PC-9 (cell line): ENCODE measurements around the gene LRRC27. TPM values are rescaled to one million over a fixed set of nuclear protein-coding genes. Genes with fewer than 3 reads are reported as not detected.

Experiments used
- BruUV-seq: library from RNA; stranded (reverse); fragments of 400-500 nt; replicated peaks from 2 replicates; lab custom pipeline; 2021; lab: Mats Ljungman, UMichigan
- CTCF ChIA-PET: fragments of 300-600 bp; sonication (Branson Sonifier 250); formaldehyde crosslinking; loops from one replicate; lab custom pipeline; 2022; ENCODE audit warnings: antibody characterized with exemption; lab: Charles Lee
- POLR2A ChIA-PET: fragments of 300-600 bp; sonication (Branson Sonifier 250); formaldehyde crosslinking; loops from one replicate; lab custom pipeline; 2022; ENCODE audit warnings: antibody characterized with exemption; ENCODE audit not compliant: unreplicated experiment; lab: Charles Lee
- DNase-seq, 2 experiments: peaks; one replicate each; pipeline versions ENCODE4 v3.0.0 to v3.0.0-alpha.2; 2015 to 2022; ENCODE audit warnings: mixed read lengths in 1 of 2
- H2AFZ ChIP-seq: fragments of 200-600 bp; sonication (generic); 2 replicates; pipeline ENCODE4 v1.8.1; 2017; ENCODE audit warnings: antibody characterized with exemption
- H3F3A ChIP-seq: fragments of 200-600 bp; sonication (generic); 2 replicates; pipeline ENCODE4 v1.8.1; 2017; ENCODE audit warnings: antibody characterized with exemption, mild to moderate bottlenecking, low read depth; ENCODE audit not compliant: insufficient read depth
- H3K27ac ChIP-seq: fragments of 200-600 bp; sonication (generic); 2 replicates; pipeline ENCODE4 v1.6.1; 2016; ENCODE audit warnings: mixed run types
- H3K27me3 ChIP-seq: fragments of 200-600 bp; sonication (generic); 2 replicates; pipeline ENCODE4 v1.6.1; 2016; ENCODE audit warnings: low read depth, mixed run types; ENCODE audit not compliant: insufficient read depth
- H3K36me3 ChIP-seq: fragments of 200-600 bp; sonication (generic); 2 replicates; pipeline ENCODE4 v1.6.1; 2016; ENCODE audit warnings: low read depth, mixed run types
- H3K4me1 ChIP-seq: fragments of 200-600 bp; sonication (generic); replicated peaks from 2 replicates; pipeline ENCODE4 v1.6.1; 2016; ENCODE audit warnings: mixed run types; ENCODE audit not compliant: insufficient read depth
- H3K4me2 ChIP-seq: fragments of 200-600 bp; sonication (generic); 2 replicates; pipeline ENCODE4 v1.6.1; 2017; ENCODE audit warnings: mixed run types
- H3K4me3 ChIP-seq: fragments of 200-600 bp; sonication (generic); 2 replicates; pipeline ENCODE4 v1.6.1; 2016; ENCODE audit warnings: mixed run types
- H3K79me2 ChIP-seq: fragments of 200-600 bp; sonication (generic); 2 replicates; pipeline ENCODE4 v1.6.1; 2017; ENCODE audit warnings: low read depth, mixed run types
- H3K9me2 ChIP-seq: fragments of 200-600 bp; sonication (generic); 2 replicates; pipeline ENCODE4 v1.8.1; 2017; ENCODE audit warnings: mild to moderate bottlenecking; ENCODE audit not compliant: insufficient read depth
- H3K9me3 ChIP-seq: fragments of 200-600 bp; sonication (generic); 2 replicates; pipeline ENCODE4 v1.8.1; 2016; ENCODE audit warnings: low read depth; ENCODE audit not compliant: insufficient read depth
- H4K20me1 ChIP-seq: fragments of 200-600 bp; sonication (generic); 2 replicates; pipeline ENCODE4 v1.8.1; 2017; ENCODE audit not compliant: insufficient read depth
- CTCF ChIP-seq: fragments of 200-600 bp; sonication (generic); conservative IDR thresholded peaks from 2 replicates; pipeline ENCODE4 v1.6.1; 2017; ENCODE audit warnings: mixed run types, antibody characterized with exemption, mild to moderate bottlenecking, moderate library complexity
- EZH2 ChIP-seq: fragments of 200-600 bp; sonication (generic); IDR thresholded peaks from 2 replicates; pipeline ENCODE4 v1.8.0; 2017; ENCODE audit warnings: antibody characterized with exemption, low read depth
- intact Hi-C: fragments of 100-400 bp; cut with micrococcal nuclease; formaldehyde crosslinking; loops from one replicate; pipeline ENCODE4 v1.10.0; 2022; ENCODE audit not compliant: unreplicated experiment
- total RNA-seq: library from RNA; stranded (reverse); gene quantifications from 2 replicates; pipeline ENCODE4 v1.2.3, GENCODE V29; 2021

The LRRC27 gene
- total RNA-seq, 1 experiment from 2014 or later = 10.0 TPM

GRCh38 chr10:132408823-132409666 lies 77.1 kb downstream of the LRRC27 start:
- H4K20me1 ChIP-seq = no peaks in the 10 kb centered on the region
- H3K27me3 ChIP-seq = no peaks in the 10 kb centered on the region
- ChIA-PET POLR2A (interaction anchor here (0.8 to 0.9 kb wide), 2 partner anchors 10 to 12 kb away, joined by 3 to 5 read pairs; no protein-coding TSS in a partner anchor), CTCF (interaction anchor here (0.5 kb wide), 1 partner anchor 43 kb away, joined by 5 read pairs; no protein-coding TSS in a partner anchor)
- BruUV-seq = no TSS peak
- no peak for TF ChIP-seq EZH2
- no peak for TF ChIP-seq CTCF
- no peaks in the 10 kb centered on the region for H3K36me3 ChIP-seq
- peak; percentile 41 to 65 for DNase-seq
- H3K79me2 ChIP-seq = peaks cover 28% of the 10 kb centered on the region
- intact Hi-C loops = loop anchor here (1.0 to 5.0 kb wide), 5 partner anchors 9 to 507 kb away; partner anchors contain the start of genes INPP5A, LRRC27 and PPP2R2D
- peaks cover 42% of the 10 kb centered on the region for H3K4me1 ChIP-seq
- no peak overlapping the region for H2AFZ ChIP-seq
- peak overlapping the region; percentile 94 for H3K27ac ChIP-seq
- H3K4me2 ChIP-seq = peak overlapping the region; percentile 99
- peak overlapping the region; percentile 56 for H3K4me3 ChIP-seq
- peaks cover 13% of the 10 kb centered on the region; the same call in 1 of the 2 replicates for H3F3A ChIP-seq
- H3K9me3 ChIP-seq = no peaks in the 10 kb centered on the region
- H3K9me2 ChIP-seq = no peaks in the 10 kb centered on the region

- H3K4me1 ChIP-seq = peaks cover 36% of the 10 kb centered on the region
- no peaks in the 10 kb centered on the region for H3K9me3 ChIP-seq
- H3K4me3 ChIP-seq = no peak overlapping the region
- peaks cover 24% of the 10 kb centered on the region for H3K79me2 ChIP-seq
- H3K9me2 ChIP-seq = no peaks in the 10 kb centered on the region
- peaks cover 13% of the 10 kb centered on the region; the same call in 1 of the 2 replicates for H3F3A ChIP-seq
- BruUV-seq = no TSS peak
- no peak for TF ChIP-seq EZH2
- no peak for TF ChIP-seq CTCF
- no peaks in the 10 kb centered on the region for H4K20me1 ChIP-seq
- H3K36me3 ChIP-seq = no peaks in the 10 kb centered on the region
- POLR2A ChIA-PET = no interaction called here
- intact Hi-C loops = loop anchor here (5.0 kb wide), 3 partner anchors 77 to 507 kb away; partner anchors contain the start of genes INPP5A, LRRC27 and PPP2R2D
- H3K27ac ChIP-seq = no peak overlapping the region
- H3K27me3 ChIP-seq = no peaks in the 10 kb centered on the region
- CTCF ChIA-PET = no interaction called here
- H2AFZ ChIP-seq = no peak overlapping the region
- no peak overlapping the region for H3K4me2 ChIP-seq
- no peak for DNase-seq
Observed at GRCh38 chr10:132409667-132410028, 77.7 kb downstream of the LRRC27 start.

- peaks cover 36% of the 10 kb centered on the region for H3K4me1 ChIP-seq
- H3K27me3 ChIP-seq = no peaks in the 10 kb centered on the region
- peaks cover 13% of the 10 kb centered on the region; the same call in 1 of the 2 replicates for H3F3A ChIP-seq
- intact Hi-C loops = no loop called here
- H3K4me3 ChIP-seq = no peak overlapping the region
- no peaks in the 10 kb centered on the region for H3K36me3 ChIP-seq
- ChIA-PET CTCF (no interaction called here), POLR2A (no interaction called here)
- H3K79me2 ChIP-seq = peaks cover 26% of the 10 kb centered on the region
- no peak overlapping the region for H2AFZ ChIP-seq
- H3K27ac ChIP-seq = no peak overlapping the region
- no TSS peak for BruUV-seq
- H3K9me3 ChIP-seq = no peaks in the 10 kb centered on the region
- TF ChIP-seq EZH2 (no peak), CTCF (no peak)
- no peak for DNase-seq
- H4K20me1 ChIP-seq = no peaks in the 10 kb centered on the region
- no peaks in the 10 kb centered on the region for H3K9me2 ChIP-seq
- H3K4me2 ChIP-seq = no peak overlapping the region
Observed at GRCh38 chr10:132410056-132410778, 78.2 kb downstream of the LRRC27 start.
